ENCODE measurements around the gene CSNK1G2.

DNA sequence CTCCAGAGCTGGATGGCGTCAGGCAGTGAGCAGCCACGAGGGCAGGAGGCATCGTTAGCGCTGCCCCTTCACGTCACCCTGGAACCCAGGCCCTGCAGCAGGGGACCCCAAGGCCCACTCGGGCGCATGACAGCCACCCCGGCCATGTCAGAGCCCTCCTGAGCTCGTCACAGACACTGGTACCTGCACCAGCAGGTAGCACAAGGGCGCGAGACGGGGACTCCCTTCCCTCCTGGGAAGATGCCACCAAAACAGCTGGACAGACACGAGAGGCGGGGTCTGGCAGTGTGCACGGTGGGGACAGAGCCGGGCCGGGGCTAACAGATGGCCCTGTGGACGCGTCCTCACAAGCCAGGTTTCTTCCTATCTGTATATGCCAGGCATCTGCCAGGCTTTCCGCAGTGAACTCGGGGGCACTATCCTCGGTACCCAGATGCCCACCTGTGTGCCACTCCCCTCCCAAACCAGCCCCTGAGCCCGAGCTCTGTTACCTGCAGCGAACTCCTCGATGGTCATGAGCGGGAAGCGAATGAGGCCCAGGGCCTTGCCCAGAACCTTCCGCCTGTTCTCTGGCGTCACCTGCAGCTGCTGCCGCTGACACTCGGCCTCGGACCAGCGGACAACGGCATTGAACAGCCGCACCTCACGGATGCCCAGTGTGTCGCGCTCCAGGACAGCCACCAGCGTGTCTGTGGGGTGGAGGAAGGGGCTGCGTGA is 48.7 kb downstream of the CSNK1G2 start:
- no peak for TF ChIP-seq POLR2A (IDR thresholded peaks at IDR 0.05)
- TF ChIP-seq, protein P1, sequence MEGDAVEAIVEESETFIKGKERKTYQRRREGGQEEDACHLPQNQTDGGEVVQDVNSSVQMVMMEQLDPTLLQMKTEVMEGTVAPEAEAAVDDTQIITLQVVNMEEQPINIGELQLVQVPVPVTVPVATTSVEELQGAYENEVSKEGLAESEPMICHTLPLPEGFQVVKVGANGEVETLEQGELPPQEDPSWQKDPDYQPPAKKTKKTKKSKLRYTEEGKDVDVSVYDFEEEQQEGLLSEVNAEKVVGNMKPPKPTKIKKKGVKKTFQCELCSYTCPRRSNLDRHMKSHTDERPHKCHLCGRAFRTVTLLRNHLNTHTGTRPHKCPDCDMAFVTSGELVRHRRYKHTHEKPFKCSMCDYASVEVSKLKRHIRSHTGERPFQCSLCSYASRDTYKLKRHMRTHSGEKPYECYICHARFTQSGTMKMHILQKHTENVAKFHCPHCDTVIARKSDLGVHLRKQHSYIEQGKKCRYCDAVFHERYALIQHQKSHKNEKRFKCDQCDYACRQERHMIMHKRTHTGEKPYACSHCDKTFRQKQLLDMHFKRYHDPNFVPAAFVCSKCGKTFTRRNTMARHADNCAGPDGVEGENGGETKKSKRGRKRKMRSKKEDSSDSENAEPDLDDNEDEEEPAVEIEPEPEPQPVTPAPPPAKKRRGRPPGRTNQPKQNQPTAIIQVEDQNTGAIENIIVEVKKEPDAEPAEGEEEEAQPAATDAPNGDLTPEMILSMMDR (IDR thresholded peaks at IDR 0.05) = no peak
